Measurements from ENCODE around the gene RGS6.

Gene RGS6

DNA sequence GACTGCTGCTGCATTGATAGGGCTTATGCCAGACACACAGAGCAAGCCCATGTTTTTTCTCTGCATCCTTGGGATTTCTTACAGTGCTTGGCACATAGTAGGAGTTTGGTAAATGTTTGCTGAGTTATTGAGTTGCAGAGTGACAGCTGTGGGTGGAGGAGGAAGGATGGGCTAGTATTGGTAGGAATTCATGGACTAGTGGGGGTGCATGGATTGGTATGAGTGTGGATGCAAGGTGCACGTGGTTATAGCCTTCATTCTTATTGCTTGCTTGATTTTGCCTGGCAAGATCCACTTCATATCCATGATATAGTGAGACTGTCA is 11.4 kb downstream of the RGS6 start:
- Histone ChIP-seq H3K4me1 (ENCODE audit: insufficient read depth, insufficient read length) (no peaks in the 10 kb centered on the region), H3K36me3 (ENCODE audit: insufficient read depth, insufficient read length, low read length) (no peaks in the 10 kb centered on the region), H3K9me3 (ENCODE audit: insufficient read depth, low read length) (no peaks in the 10 kb centered on the region), H3K4me3 (ENCODE audit: insufficient read length, low read depth) (no peak overlapping the region), H3K9ac (ENCODE audit: insufficient read length, low read depth) (no peak overlapping the region), H3K27me3 (ENCODE audit: insufficient read depth, insufficient read length) (no peaks in the 10 kb centered on the region)
- TF ChIP-seq YY1 (IDR thresholded peaks at IDR 0.05; ENCODE audit: insufficient read depth, insufficient read length) (no peak), SUZ12 (IDR thresholded peaks at IDR 0.05; ENCODE audit: extremely low read depth, insufficient read depth, insufficient read length) (no peak), ZNF274 (IDR thresholded peaks at IDR 0.05; ENCODE audit: low read depth, low read length) (no peak)
- no peak for DNase-seq (ENCODE audit: low read depth, low spot score)

GRCh38 chr14:71947947-71948500 is 15.8 kb downstream of the RGS6 start:
- no peak for DNase-seq (ENCODE audit: low read depth, low spot score)
- H3K4me1 ChIP-seq (ENCODE audit: insufficient read depth, insufficient read length), result no peaks in the 10 kb centered on the region
- TF ChIP-seq SUZ12 (IDR thresholded peaks at IDR 0.05; ENCODE audit: extremely low read depth, insufficient read depth, insufficient read length), result no peak
- no peak for TF ChIP-seq YY1 (IDR thresholded peaks at IDR 0.05; ENCODE audit: insufficient read depth, insufficient read length)
- TF ChIP-seq ZNF274 (IDR thresholded peaks at IDR 0.05; ENCODE audit: low read depth, low read length), result no peak
- H3K36me3 ChIP-seq (ENCODE audit: insufficient read depth, insufficient read length, low read length), result no peaks in the 10 kb centered on the region
- H3K9me3 ChIP-seq (ENCODE audit: insufficient read depth, low read length), result no peaks in the 10 kb centered on the region
- no peak overlapping the region for H3K9ac ChIP-seq (ENCODE audit: insufficient read length, low read depth)
- H3K4me3 ChIP-seq (ENCODE audit: insufficient read length, low read depth), result no peak overlapping the region
- H3K27me3 ChIP-seq (ENCODE audit: insufficient read depth, insufficient read length), result no peaks in the 10 kb centered on the region

GRCh38 chr14:71952381-71953363 is 20.4 kb downstream of the RGS6 start:
- H3K4me3 ChIP-seq (ENCODE audit: insufficient read length, low read depth), result no peak overlapping the region
- H3K27me3 ChIP-seq (ENCODE audit: insufficient read depth, insufficient read length), result no peaks in the 10 kb centered on the region
- no peak for DNase-seq (ENCODE audit: low read depth, low spot score)
- H3K9me3 ChIP-seq (ENCODE audit: insufficient read depth, low read length), result no peaks in the 10 kb centered on the region
- TF ChIP-seq YY1 (IDR thresholded peaks at IDR 0.05; ENCODE audit: insufficient read depth, insufficient read length) (no peak), ZNF274 (IDR thresholded peaks at IDR 0.05; ENCODE audit: low read depth, low read length) (no peak), SUZ12 (IDR thresholded peaks at IDR 0.05; ENCODE audit: extremely low read depth, insufficient read depth, insufficient read length) (no peak)
- H3K9ac ChIP-seq (ENCODE audit: insufficient read length, low read depth), result no peak overlapping the region
- no peaks in the 10 kb centered on the region for H3K36me3 ChIP-seq (ENCODE audit: insufficient read depth, insufficient read length, low read length)
- no peaks in the 10 kb centered on the region for H3K4me1 ChIP-seq (ENCODE audit: insufficient read depth, insufficient read length)

- TF ChIP-seq ZNF274 (IDR thresholded peaks at IDR 0.05; ENCODE audit: low read depth, low read length) (no peak), SUZ12 (IDR thresholded peaks at IDR 0.05; ENCODE audit: extremely low read depth, insufficient read depth, insufficient read length) (no peak), YY1 (IDR thresholded peaks at IDR 0.05; ENCODE audit: insufficient read depth, insufficient read length) (no peak)
- no peaks in the 10 kb centered on the region for H3K4me1 ChIP-seq (ENCODE audit: insufficient read depth, insufficient read length)
- no peaks in the 10 kb centered on the region for H3K9me3 ChIP-seq (ENCODE audit: insufficient read depth, low read length)
- H3K36me3 ChIP-seq (ENCODE audit: insufficient read depth, insufficient read length, low read length), result no peaks in the 10 kb centered on the region
- no peak overlapping the region for H3K4me3 ChIP-seq (ENCODE audit: insufficient read length, low read depth)
- H3K9ac ChIP-seq (ENCODE audit: insufficient read length, low read depth), result no peak overlapping the region
- H3K27me3 ChIP-seq (ENCODE audit: insufficient read depth, insufficient read length), result no peaks in the 10 kb centered on the region
- no peak for DNase-seq (ENCODE audit: low read depth, low spot score)
Observed at GRCh38 chr14:71956920-71957563, 24.8 kb downstream of the RGS6 start.

DNA sequence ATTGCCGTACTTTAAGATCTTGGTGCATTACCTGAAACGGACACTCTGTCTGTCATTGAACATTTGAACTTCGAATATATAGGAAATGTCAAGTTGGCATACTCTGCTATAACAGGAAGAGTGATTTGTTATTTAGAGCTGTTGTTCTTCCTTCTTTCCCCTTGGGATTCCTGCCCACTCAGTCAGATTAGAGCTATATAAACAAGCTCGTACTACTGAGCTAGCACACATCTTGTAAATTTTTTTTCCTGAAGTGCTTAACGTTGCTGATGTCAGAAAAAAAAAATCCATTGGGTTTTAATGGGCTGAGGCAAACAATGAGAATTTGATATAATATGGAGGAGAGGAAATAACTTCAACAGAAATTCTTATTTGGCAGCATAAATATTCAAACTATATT is 26.8 kb downstream of the RGS6 start:
- H3K4me1 ChIP-seq (ENCODE audit: insufficient read depth, insufficient read length), result no peaks in the 10 kb centered on the region
- H3K36me3 ChIP-seq (ENCODE audit: insufficient read depth, insufficient read length, low read length), result no peaks in the 10 kb centered on the region
- TF ChIP-seq ZNF274 (IDR thresholded peaks at IDR 0.05; ENCODE audit: low read depth, low read length) (no peak), SUZ12 (IDR thresholded peaks at IDR 0.05; ENCODE audit: extremely low read depth, insufficient read depth, insufficient read length) (no peak), YY1 (IDR thresholded peaks at IDR 0.05; ENCODE audit: insufficient read depth, insufficient read length) (no peak)

DNA sequence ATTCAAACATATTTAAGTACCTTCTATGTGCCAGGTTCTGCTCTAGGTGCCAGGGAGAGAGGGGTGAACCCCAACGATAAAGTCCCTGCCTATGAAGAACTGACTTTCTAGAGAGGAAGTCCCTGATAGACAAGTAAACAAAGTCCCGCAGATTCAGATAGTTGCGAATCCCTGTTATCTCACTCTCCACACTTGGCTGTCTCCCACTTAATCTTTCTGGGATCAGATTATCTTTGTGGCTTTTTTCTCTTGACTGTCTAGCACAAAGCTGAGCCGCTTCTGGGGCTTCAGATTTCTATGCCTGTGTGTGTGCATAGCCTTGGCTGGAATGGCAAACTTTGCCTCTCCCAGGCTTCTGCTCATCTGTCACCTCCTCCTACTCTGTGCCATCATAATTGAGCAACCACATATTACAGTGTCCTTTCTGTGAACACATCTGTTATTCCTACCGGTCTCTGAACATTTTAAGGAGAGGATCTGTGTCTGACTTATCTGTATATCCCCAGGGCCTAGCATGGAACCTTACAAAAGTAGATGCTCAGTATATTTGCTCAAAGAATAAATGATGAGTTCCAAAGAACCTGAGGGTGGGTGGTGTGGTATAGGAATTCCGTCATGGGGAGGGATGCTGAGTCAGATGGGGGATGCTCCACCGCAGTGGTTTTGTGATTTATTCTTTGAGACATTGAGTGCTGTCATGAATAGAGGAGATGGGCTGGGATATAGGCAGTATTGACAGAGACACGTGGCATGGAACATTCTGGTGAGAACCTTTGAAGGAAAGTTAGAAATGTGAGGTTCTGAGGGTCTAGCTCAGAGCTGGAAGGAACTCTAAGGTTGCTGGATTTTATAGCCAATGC is 28.5 kb downstream of the RGS6 start:
- TF ChIP-seq YY1 (IDR thresholded peaks at IDR 0.05; ENCODE audit: insufficient read depth, insufficient read length) (no peak), SUZ12 (IDR thresholded peaks at IDR 0.05; ENCODE audit: extremely low read depth, insufficient read depth, insufficient read length) (no peak), ZNF274 (IDR thresholded peaks at IDR 0.05; ENCODE audit: low read depth, low read length) (no peak)
- H3K9me3 ChIP-seq (ENCODE audit: insufficient read depth, low read length), result no peaks in the 10 kb centered on the region
- H3K4me1 ChIP-seq (ENCODE audit: insufficient read depth, insufficient read length), result no peaks in the 10 kb centered on the region
- no peak for DNase-seq (ENCODE audit: low read depth, low spot score)
- no peak overlapping the region for H3K9ac ChIP-seq (ENCODE audit: insufficient read length, low read depth)
- H3K36me3 ChIP-seq (ENCODE audit: insufficient read depth, insufficient read length, low read length), result no peaks in the 10 kb centered on the region
- H3K4me3 ChIP-seq (ENCODE audit: insufficient read length, low read depth), result no peak overlapping the region
- no peaks in the 10 kb centered on the region for H3K27me3 ChIP-seq (ENCODE audit: insufficient read depth, insufficient read length)

More for the DNA sequence above, 26.8 kb downstream of the RGS6 start:
- H3K9me3 ChIP-seq (ENCODE audit: insufficient read depth, low read length), result no peaks in the 10 kb centered on the region
- H3K9ac ChIP-seq (ENCODE audit: insufficient read length, low read depth), result no peak overlapping the region
- no peaks in the 10 kb centered on the region for H3K27me3 ChIP-seq (ENCODE audit: insufficient read depth, insufficient read length)
- H3K4me3 ChIP-seq (ENCODE audit: insufficient read length, low read depth), result no peak overlapping the region
- DNase-seq (ENCODE audit: low read depth, low spot score), result no peak
